Measurements from ENCODE around the gene ACAD10. TPM values are rescaled to one million over a fixed set of nuclear protein-coding genes. Genes with fewer than 3 reads are reported as not detected.

ACAD10 gene
- total RNA-seq, 1 experiment from 2014 or later: 25.3 TPM

- ATAC-seq (no peak), DNase-seq (ENCODE audit: low read depth, low spot score) (no peak)
- Histone ChIP-seq H3K9me2 (ENCODE audit: insufficient read depth) (no peaks in the 10 kb centered on the region), H2AFZ (ENCODE audit: low read depth, low read length, poor library complexity, severe bottlenecking) (no peak overlapping the region), H4K20me1 (ENCODE audit: insufficient read depth) (no peaks in the 10 kb centered on the region), H3K4me2 (ENCODE audit: low read length) (no peak overlapping the region), H3K27ac (ENCODE audit: low read depth, low read length) (no peak overlapping the region), H3K36me3 (ENCODE audit: control insufficient read depth in 1 of 2, insufficient read depth in 2 of 2, low read length in 2 of 2) (peaks cover 6% of the 10 kb centered on the region in 2 experiments; a peak in 1 of 4 replicates), H3K27me3 (ENCODE audit: insufficient read depth, low read length) (no peaks in the 10 kb centered on the region), H3K4me1 (ENCODE audit: control insufficient read depth in 1 of 2, insufficient read depth in 2 of 2, low read length in 2 of 2) (no peaks in the 10 kb centered on the region), H3K4me3 (replicated peaks in 1 of 2; ENCODE audit: low read depth in 1 of 2, low read length in 2 of 2) (no peak overlapping the region), H3K79me2 (ENCODE audit: insufficient read depth, low read length) (no peaks in the 10 kb centered on the region), H3K9me3 (ENCODE audit: control insufficient read depth in 1 of 2, insufficient read depth in 1 of 2, low read depth in 1 of 2, low read length in 2 of 2) (no peaks in the 10 kb centered on the region), H3K9ac (ENCODE audit: low read length) (no peak overlapping the region)
- no TSS peak for BruUV-seq (replicated peaks)
- ChIA-PET CTCF (no interaction called here), RAD21 (ENCODE audit: low non-redundant PET in 1 of 2, low total read pairs in 2 of 2, uncharacterized antibody in 2 of 2, unreplicated experiment in 2 of 2) (no interaction called here), POLR2A (no interaction called here)
- intact Hi-C loops (cut with micrococcal nuclease): no loop called here
- TF ChIP-seq POLR2AphosphoS5 (IDR thresholded peaks at IDR 0.05; ENCODE audit: low read depth, low read length) (no peak), SP1 (IDR thresholded peaks at IDR 0.05; ENCODE audit: low read depth) (no peak), ELF1 (IDR thresholded peaks at IDR 0.05; ENCODE audit: borderline replicate concordance, low read depth) (no peak), ZFX (IDR thresholded peaks at IDR 0.05) (no peak), JUND (IDR thresholded peaks at IDR 0.05) (no peak), ZBTB33 (IDR thresholded peaks at IDR 0.05; ENCODE audit: extremely low read depth, insufficient replicate concordance, low read length) (no peak), EGR1 (IDR thresholded peaks at IDR 0.05; ENCODE audit: low read depth) (no peak), ATF3 (IDR thresholded peaks at IDR 0.05) (no peak), CBX3 (IDR thresholded peaks at IDR 0.05; ENCODE audit: low read depth) (no peak), CTCF (IDR thresholded peaks at IDR 0.05 in 2 of 3, conservative IDR thresholded peaks at IDR 0.05 in 1 of 3; ENCODE audit: borderline replicate concordance in 1 of 3, insufficient read depth in 1 of 3, low read depth in 2 of 3, low read length in 2 of 3) (no peak), EZH2phosphoT487 (IDR thresholded peaks at IDR 0.05; ENCODE audit: borderline replicate concordance) (no peak), TCF7L2 (IDR thresholded peaks at IDR 0.05; ENCODE audit: borderline replicate concordance, extremely low read depth, insufficient read depth, insufficient read length) (no peak), CEBPB (IDR thresholded peaks at IDR 0.05; ENCODE audit: low read depth) (no peak), RAD21 (IDR thresholded peaks at IDR 0.05; ENCODE audit: low read depth) (no peak), SRF (IDR thresholded peaks at IDR 0.05; ENCODE audit: low read depth) (no peak), MAX (IDR thresholded peaks at IDR 0.05) (no peak), YY1 (IDR thresholded peaks at IDR 0.05; ENCODE audit: extremely low read depth, insufficient replicate concordance, low read depth, low read length) (no peak), REST (IDR thresholded peaks at IDR 0.05; ENCODE audit: low read depth) (no peak), POLR2A (IDR thresholded peaks at IDR 0.05; ENCODE audit: borderline replicate concordance, extremely low read depth, insufficient read depth, insufficient read length) (no peak)
These were observed 63.0 kb downstream of the ACAD10 start for GRCh38 chr12:111748867-111749266.

Data from HCT116 (cell line).